Measurements from ENCODE around the gene PIGH. TPM values are rescaled to one million over a fixed set of nuclear protein-coding genes. Genes with fewer than 3 reads are reported as not detected.

The PIGH gene
- total and polyA plus RNA-seq, 2 donors: 20.7 to 43.5 TPM

DNA sequence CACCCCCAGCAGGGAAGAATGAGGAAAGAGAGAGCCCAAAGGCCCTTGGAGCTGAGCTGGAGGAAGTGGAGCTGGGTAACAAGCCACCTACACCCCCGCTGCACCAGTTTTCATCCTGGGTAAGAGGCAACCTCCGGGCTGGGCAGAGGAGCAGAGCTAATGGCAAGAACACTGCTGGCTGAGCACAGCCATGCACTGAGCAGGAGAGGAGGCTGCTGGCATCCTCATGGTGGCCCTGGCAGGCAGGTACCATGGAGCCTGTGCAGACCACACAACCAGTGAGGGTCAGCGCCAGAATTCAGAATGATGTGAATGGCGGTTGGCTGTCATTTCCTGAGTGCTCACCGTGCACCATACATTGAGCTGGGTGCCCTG lies 37.3 kb downstream of the PIGH start:
- Histone ChIP-seq H3K36me3 (ENCODE audit: control insufficient read depth in 2 of 2, insufficient read depth in 2 of 2, low read length in 1 of 2) (no peaks in the 10 kb centered on the region), H3K9me3 (ENCODE audit: control insufficient read depth in 2 of 2, insufficient read depth in 1 of 2, low read length in 1 of 2) (no peaks in the 10 kb centered on the region), H3K27ac (ENCODE audit: low read depth in 1 of 2, low read length in 1 of 2) (no peak overlapping the region), H3K4me3 (ENCODE audit: low read length in 2 of 2) (no peak overlapping the region), H3K27me3 (ENCODE audit: control insufficient read depth in 2 of 2, insufficient read depth in 1 of 2, low read length in 1 of 2) (no peaks in the 10 kb centered on the region), H3K4me1 (ENCODE audit: control insufficient read depth in 2 of 2, insufficient read depth in 2 of 2, low read length in 2 of 2) (no peaks in the 10 kb centered on the region)
- no peak for DNase-seq (ENCODE audit: low read depth in 6 of 9, low spot score in 9 of 9)
- WGBS: 97% methylated on average over 5 of the region's 5 CpGs

DNA sequence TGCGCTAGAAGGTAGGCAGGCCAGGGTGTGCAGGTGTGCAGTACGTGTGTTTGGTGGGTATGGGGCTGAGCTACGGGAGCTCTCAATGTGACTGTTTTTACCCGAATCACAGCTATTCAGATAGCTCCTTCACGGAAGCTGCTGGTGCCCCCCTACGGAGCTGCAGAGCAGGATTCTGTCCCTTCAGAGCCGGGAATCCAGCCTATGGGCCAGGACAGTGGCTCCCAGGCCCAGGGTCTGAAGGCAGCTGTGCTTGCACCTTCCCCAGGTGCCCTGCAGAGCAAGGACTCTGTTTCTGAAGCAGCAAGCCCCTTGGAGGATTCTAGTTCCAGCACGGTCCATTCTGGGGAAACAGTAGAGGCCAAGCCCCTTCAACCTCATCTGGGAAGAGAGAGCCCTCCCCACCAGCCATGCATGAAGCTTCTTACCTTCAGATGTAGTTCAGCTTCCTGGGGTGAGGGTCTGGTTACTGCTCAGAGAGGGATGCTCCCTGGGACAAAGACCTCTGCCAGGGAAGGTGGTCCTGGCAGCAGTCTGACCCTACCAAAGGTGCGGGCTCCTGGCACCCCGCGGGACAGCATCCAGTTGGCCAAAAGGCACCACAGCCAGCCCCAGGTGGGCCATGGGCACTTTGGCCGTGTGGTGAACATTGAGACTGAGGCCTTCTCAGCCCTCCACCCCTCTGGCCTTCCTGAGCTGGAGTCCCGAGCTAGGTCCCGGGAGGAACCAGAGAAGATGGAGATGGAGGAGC lies 37.9 kb downstream of the PIGH start:
- 96% methylated on average over 14 of the region's 14 CpGs for WGBS
- H3K36me3 ChIP-seq (ENCODE audit: control insufficient read depth in 2 of 2, insufficient read depth in 2 of 2, low read length in 1 of 2): no peaks in the 10 kb centered on the region
- H3K9me3 ChIP-seq (ENCODE audit: control insufficient read depth in 2 of 2, insufficient read depth in 1 of 2, low read length in 1 of 2): no peaks in the 10 kb centered on the region
- no peaks in the 10 kb centered on the region for H3K27me3 ChIP-seq (ENCODE audit: control insufficient read depth in 2 of 2, insufficient read depth in 1 of 2, low read length in 1 of 2)
- H3K27ac ChIP-seq (ENCODE audit: low read depth in 1 of 2, low read length in 1 of 2): no peak overlapping the region
- no peak overlapping the region for H3K4me3 ChIP-seq (ENCODE audit: low read length in 2 of 2)
- no peaks in the 10 kb centered on the region for H3K4me1 ChIP-seq (ENCODE audit: control insufficient read depth in 2 of 2, insufficient read depth in 2 of 2, low read length in 2 of 2)
- DNase-seq (ENCODE audit: low read depth in 6 of 9, low spot score in 9 of 9): no peak

DNA sequence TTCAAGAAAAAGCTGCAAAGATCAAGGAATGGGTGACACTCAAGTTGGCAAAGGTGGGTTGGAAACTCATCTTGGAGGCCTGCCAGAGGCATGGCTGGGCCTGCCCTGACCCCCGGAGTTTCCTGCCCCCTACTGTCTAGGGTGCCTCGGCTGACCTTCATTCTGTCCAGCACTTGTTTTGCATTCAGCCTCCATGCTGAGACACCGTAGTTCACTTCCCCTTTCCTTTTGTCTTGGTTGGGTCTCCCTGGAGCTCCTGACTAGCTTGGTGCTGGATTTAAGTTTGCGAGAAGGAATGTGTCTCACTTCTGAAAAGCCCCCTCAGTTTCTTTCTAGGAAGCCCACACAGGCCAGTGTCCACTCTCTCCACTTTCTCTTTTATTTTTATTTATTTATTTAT lies 40.4 kb downstream of the PIGH start:
- H3K27ac ChIP-seq (ENCODE audit: low read depth in 1 of 2, low read length in 1 of 2): no peak overlapping the region
- peaks cover 0 to 2% of the 10 kb centered on the region in 2 donors for H3K27me3 ChIP-seq (ENCODE audit: control insufficient read depth in 2 of 2, insufficient read depth in 1 of 2, low read length in 1 of 2)
- H3K4me1 ChIP-seq (ENCODE audit: control insufficient read depth in 2 of 2, insufficient read depth in 2 of 2, low read length in 2 of 2): no peaks in the 10 kb centered on the region
- H3K4me3 ChIP-seq (ENCODE audit: low read length in 2 of 2): no peak overlapping the region
- H3K9me3 ChIP-seq (ENCODE audit: control insufficient read depth in 2 of 2, insufficient read depth in 1 of 2, low read length in 1 of 2): no peaks in the 10 kb centered on the region
- DNase-seq (ENCODE audit: low read depth in 6 of 9, low spot score in 9 of 9): no peak
- 45% methylated on average over 4 of the region's 4 CpGs for WGBS
- H3K36me3 ChIP-seq (ENCODE audit: control insufficient read depth in 2 of 2, insufficient read depth in 2 of 2, low read length in 1 of 2): no peaks in the 10 kb centered on the region

DNA sequence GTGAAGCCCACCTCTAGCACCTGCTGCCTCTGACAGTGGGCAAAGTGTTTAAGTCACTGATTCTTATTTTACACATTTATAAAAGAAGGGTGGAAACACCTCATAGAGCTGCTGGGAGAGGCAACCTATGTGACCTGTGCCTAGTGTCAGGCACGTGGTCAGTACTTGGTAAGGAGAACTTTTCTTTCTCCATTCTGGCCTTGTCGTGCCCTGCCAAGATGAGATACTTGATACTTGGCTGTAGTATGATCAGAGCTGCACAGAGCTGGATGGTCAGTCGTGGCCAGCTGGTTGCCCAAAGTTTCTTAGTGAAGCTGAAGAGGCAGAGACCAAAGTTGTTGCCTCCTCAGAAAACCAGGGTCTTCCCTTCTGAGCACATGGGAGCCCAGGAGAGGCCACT lies 42.4 kb downstream of the PIGH start:
- peaks cover 0 to 4% of the 10 kb centered on the region in 2 donors for H3K27me3 ChIP-seq (ENCODE audit: control insufficient read depth in 2 of 2, insufficient read depth in 1 of 2, low read length in 1 of 2)
- no peak for DNase-seq (ENCODE audit: low read depth in 6 of 9, low spot score in 9 of 9)

DNA sequence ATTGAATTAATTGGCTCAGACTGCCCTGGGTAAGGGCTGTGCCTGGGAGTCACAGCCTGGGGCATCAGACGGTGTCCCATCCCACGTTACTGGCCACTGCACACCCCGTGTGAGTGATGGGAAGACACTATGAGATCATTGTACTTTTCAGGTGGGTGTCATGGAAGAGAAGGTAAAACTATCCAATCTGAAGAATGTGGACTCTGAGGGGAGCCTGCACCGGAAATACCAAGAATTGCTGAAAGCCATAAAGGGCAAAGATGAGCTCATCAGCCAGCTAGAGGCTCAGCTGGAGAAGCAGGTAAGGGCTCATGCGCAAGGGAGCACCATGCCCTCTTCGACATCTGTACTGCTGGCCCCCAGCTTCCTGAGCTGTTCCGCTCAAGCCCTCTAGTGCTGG lies 43.0 kb downstream of the PIGH start:
- WGBS: 91% methylated on average over 7 of the region's 7 CpGs
- no peak overlapping the region for H3K4me3 ChIP-seq (ENCODE audit: low read length in 2 of 2)
- no peak overlapping the region for H3K27ac ChIP-seq (ENCODE audit: low read depth in 1 of 2, low read length in 1 of 2)
- H3K9me3 ChIP-seq (ENCODE audit: control insufficient read depth in 2 of 2, insufficient read depth in 1 of 2, low read length in 1 of 2): no peaks in the 10 kb centered on the region
- no peak for DNase-seq (ENCODE audit: low read depth in 6 of 9, low spot score in 9 of 9)
- no peaks in the 10 kb centered on the region for H3K36me3 ChIP-seq (ENCODE audit: control insufficient read depth in 2 of 2, insufficient read depth in 2 of 2, low read length in 1 of 2)
- H3K27me3 ChIP-seq (ENCODE audit: control insufficient read depth in 2 of 2, insufficient read depth in 1 of 2, low read length in 1 of 2): peaks cover 0 to 4% of the 10 kb centered on the region in 2 donors
- no peaks in the 10 kb centered on the region for H3K4me1 ChIP-seq (ENCODE audit: control insufficient read depth in 2 of 2, insufficient read depth in 2 of 2, low read length in 2 of 2)

More for the DNA sequence above, 42.4 kb downstream of the PIGH start:
- 92% methylated on average over 3 of the region's 3 CpGs for WGBS
- no peaks in the 10 kb centered on the region for H3K9me3 ChIP-seq (ENCODE audit: control insufficient read depth in 2 of 2, insufficient read depth in 1 of 2, low read length in 1 of 2)
- no peaks in the 10 kb centered on the region for H3K36me3 ChIP-seq (ENCODE audit: control insufficient read depth in 2 of 2, insufficient read depth in 2 of 2, low read length in 1 of 2)
- H3K27ac ChIP-seq (ENCODE audit: low read depth in 1 of 2, low read length in 1 of 2): no peak overlapping the region
- H3K4me1 ChIP-seq (ENCODE audit: control insufficient read depth in 2 of 2, insufficient read depth in 2 of 2, low read length in 2 of 2): no peaks in the 10 kb centered on the region
- H3K4me3 ChIP-seq (ENCODE audit: low read length in 2 of 2): no peak overlapping the region

DNA sequence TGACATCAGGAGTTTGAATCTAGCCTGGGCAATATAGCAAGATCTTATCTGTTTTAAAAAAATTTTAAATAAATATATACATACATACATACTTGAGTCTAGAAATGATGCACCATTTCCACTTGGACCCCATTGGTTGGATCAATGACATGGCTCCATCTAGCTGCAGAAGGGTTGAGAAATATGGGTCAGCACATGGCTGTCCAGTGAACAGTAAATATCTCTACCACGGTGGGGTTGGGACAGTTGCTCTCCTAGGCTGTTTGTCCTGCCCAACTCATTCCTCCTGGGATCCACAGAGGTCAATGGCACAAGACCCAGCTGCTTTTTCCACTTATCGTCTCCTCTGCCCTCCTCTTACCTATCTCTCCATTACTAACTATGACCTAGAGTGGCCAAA lies 43.4 kb downstream of the PIGH start:
- no peaks in the 10 kb centered on the region for H3K9me3 ChIP-seq (ENCODE audit: control insufficient read depth in 2 of 2, insufficient read depth in 1 of 2, low read length in 1 of 2)
- no peaks in the 10 kb centered on the region for H3K4me1 ChIP-seq (ENCODE audit: control insufficient read depth in 2 of 2, insufficient read depth in 2 of 2, low read length in 2 of 2)
- no peaks in the 10 kb centered on the region for H3K36me3 ChIP-seq (ENCODE audit: control insufficient read depth in 2 of 2, insufficient read depth in 2 of 2, low read length in 1 of 2)
- peaks cover 0 to 4% of the 10 kb centered on the region in 2 donors for H3K27me3 ChIP-seq (ENCODE audit: control insufficient read depth in 2 of 2, insufficient read depth in 1 of 2, low read length in 1 of 2)
- WGBS: 88% methylated on average over 2 of the region's 2 CpGs
- no peak overlapping the region for H3K4me3 ChIP-seq (ENCODE audit: low read length in 2 of 2)
- H3K27ac ChIP-seq (ENCODE audit: low read depth in 1 of 2, low read length in 1 of 2): no peak overlapping the region
- no peak for DNase-seq (ENCODE audit: low read depth in 6 of 9, low spot score in 9 of 9)

DNA sequence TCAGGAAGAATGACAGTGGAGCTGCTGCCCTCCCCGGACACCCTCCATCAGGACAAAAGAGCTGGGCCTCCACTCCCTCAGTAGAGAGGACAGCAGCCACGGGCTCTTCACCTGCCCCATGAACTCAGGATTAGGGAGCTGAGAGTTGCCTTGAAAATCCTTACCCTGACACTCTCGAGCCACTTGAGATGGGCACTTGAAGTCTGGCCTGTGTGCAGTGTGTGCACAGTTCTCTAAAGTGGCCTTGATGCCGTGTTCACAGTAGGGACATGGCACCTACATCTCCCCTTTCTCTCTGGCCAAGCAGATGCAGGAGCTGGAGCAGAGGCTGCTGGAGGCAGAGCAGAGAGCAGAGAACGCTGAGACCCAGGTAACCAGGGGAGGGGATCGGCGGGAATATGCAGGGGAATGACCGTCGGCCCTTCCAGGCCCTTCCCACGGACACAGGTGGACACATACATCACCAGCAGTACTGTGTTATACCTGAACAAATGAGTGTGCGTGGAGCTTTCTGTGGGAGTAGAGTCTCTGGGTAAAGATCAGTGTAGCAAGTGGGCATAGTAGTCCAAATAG lies 44.5 kb downstream of the PIGH start:
- H3K36me3 ChIP-seq (ENCODE audit: control insufficient read depth in 2 of 2, insufficient read depth in 2 of 2, low read length in 1 of 2): no peaks in the 10 kb centered on the region
- no peak overlapping the region for H3K27ac ChIP-seq (ENCODE audit: low read depth in 1 of 2, low read length in 1 of 2)
- DNase-seq (ENCODE audit: low read depth in 6 of 9, low spot score in 9 of 9): no peak
- peaks cover 0 to 4% of the 10 kb centered on the region in 2 donors for H3K27me3 ChIP-seq (ENCODE audit: control insufficient read depth in 2 of 2, insufficient read depth in 1 of 2, low read length in 1 of 2)
- H3K4me1 ChIP-seq (ENCODE audit: control insufficient read depth in 2 of 2, insufficient read depth in 2 of 2, low read length in 2 of 2): no peaks in the 10 kb centered on the region
- H3K9me3 ChIP-seq (ENCODE audit: control insufficient read depth in 2 of 2, insufficient read depth in 1 of 2, low read length in 1 of 2): no peaks in the 10 kb centered on the region
- 86% methylated on average over 11 of the region's 11 CpGs for WGBS
- no peak overlapping the region for H3K4me3 ChIP-seq (ENCODE audit: low read length in 2 of 2)

DNA sequence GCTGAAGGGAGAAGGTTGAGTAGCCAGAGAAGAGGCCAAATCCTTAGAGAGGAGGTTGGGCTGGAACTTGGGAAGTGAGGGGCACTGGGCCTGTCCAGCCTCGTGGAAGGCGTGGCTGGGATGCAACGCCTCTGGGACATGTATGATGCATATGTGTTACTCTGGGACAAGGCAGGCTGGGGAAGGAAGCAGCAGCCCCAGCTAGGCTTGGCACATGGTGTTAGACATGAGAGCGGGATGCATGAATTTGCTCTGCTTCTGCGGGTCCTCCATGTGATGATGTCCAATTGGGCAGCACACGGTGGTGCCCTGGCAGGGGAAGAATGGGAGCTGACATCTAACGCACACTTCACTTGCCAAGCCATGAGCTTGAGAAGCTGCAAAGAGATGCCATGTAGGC lies 45.7 kb downstream of the PIGH start:
- Histone ChIP-seq H3K36me3 (ENCODE audit: control insufficient read depth in 2 of 2, insufficient read depth in 2 of 2, low read length in 1 of 2) (no peaks in the 10 kb centered on the region), H3K27me3 (ENCODE audit: control insufficient read depth in 2 of 2, insufficient read depth in 1 of 2, low read length in 1 of 2) (peaks cover 0 to 4% of the 10 kb centered on the region in 2 donors), H3K4me1 (ENCODE audit: control insufficient read depth in 2 of 2, insufficient read depth in 2 of 2, low read length in 2 of 2) (no peaks in the 10 kb centered on the region), H3K4me3 (ENCODE audit: low read length in 2 of 2) (no peak overlapping the region), H3K27ac (ENCODE audit: low read depth in 1 of 2, low read length in 1 of 2) (no peak overlapping the region), H3K9me3 (ENCODE audit: control insufficient read depth in 2 of 2, insufficient read depth in 1 of 2, low read length in 1 of 2) (no peaks in the 10 kb centered on the region)
- WGBS: 96% methylated on average over 7 of the region's 7 CpGs
- no peak for DNase-seq (ENCODE audit: low read depth in 6 of 9, low spot score in 9 of 9)

DNA sequence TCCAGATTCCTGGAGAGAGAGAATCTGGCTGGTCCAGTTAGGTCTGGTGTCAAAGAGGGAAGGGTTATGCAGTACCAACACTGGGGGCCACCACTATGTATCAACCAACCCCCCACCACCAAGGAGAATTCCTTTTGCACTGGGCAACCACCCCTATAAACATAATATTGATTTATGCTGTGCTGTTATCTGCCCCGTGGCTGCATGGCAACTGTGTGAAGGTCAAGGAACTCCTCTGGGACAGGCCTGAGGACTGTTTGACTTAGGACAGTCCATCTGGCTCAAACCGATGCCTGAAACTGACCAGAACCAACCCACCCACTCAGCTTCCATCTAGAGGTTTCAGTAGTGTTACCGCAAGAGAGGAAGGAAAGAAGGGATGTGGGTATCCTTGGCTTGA lies 46.5 kb downstream of the PIGH start:
- Histone ChIP-seq H3K4me1 (ENCODE audit: control insufficient read depth in 2 of 2, insufficient read depth in 2 of 2, low read length in 2 of 2) (no peaks in the 10 kb centered on the region), H3K36me3 (ENCODE audit: control insufficient read depth in 2 of 2, insufficient read depth in 2 of 2, low read length in 1 of 2) (no peaks in the 10 kb centered on the region), H3K4me3 (ENCODE audit: low read length in 2 of 2) (no peak overlapping the region), H3K27ac (ENCODE audit: low read depth in 1 of 2, low read length in 1 of 2) (no peak overlapping the region), H3K27me3 (ENCODE audit: control insufficient read depth in 2 of 2, insufficient read depth in 1 of 2, low read length in 1 of 2) (peaks cover 0 to 4% of the 10 kb centered on the region in 2 donors), H3K9me3 (ENCODE audit: control insufficient read depth in 2 of 2, insufficient read depth in 1 of 2, low read length in 1 of 2) (no peaks in the 10 kb centered on the region)
- 46% methylated on average over 3 of the region's 3 CpGs for WGBS
- DNase-seq (ENCODE audit: low read depth in 6 of 9, low spot score in 9 of 9): no peak

All from thymus (tissue), 11 donors.